HG02678 (cell line): ENCODE measurements around the gene MAGI1.

Experiments
- ATAC-seq: cut with Tn5 transposase; IDR thresholded peaks from one replicate; pipeline ENCODE4 v1.9.1; 2021; ENCODE audit warnings: mild to moderate bottlenecking, moderate library complexity; ENCODE audit not compliant: unreplicated experiment

Gene MAGI1

DNA sequence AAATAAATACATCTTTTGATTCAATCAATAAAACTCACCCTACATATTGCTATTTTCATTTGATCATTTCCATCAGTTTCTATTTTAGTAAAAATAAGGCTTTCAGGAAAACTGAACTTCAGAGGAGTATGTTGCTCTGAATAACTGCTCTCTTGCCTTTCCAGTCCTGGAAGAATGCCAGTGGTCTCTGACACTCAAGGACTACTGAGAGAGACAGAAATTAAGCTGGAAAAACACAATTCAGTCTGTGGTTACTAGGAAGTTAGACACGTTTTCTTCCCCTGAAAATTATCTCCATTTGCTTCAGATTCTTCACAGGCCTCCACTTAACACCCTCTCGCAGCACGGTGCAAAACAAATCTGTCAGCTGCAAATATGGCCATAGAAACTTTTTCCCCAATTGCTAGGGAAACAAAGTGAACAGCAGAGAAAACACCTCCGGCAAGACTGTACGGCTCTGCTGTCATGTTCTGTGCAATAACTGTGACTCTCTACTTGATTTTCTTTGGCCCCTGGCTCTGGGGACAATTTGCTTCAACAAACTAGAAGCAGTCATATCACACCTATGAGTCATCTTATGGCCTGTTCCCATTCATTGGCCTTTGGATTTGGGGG lies 353.0 kb downstream of the MAGI1 start:
- ATAC-seq: no peak

DNA sequence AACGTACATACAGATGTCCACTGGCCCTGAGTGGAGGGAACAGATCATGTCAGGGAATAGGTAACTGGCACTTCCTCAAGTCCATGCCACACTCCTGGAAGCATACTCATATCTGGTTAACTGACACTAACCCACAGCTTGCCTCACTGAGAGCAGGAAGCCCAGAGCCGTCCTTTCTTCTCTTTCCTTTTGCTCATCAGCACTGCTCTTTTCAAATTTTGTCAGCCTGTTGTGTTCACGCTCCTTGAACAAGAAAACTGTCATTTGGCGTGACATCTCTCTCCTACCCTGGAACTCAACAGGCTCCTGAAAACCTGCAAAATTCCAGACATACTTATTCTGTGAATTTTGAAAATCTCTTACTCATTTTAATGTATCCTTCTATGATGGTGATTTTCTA lies 360.2 kb downstream of the MAGI1 start:
- no peak for ATAC-seq

DNA sequence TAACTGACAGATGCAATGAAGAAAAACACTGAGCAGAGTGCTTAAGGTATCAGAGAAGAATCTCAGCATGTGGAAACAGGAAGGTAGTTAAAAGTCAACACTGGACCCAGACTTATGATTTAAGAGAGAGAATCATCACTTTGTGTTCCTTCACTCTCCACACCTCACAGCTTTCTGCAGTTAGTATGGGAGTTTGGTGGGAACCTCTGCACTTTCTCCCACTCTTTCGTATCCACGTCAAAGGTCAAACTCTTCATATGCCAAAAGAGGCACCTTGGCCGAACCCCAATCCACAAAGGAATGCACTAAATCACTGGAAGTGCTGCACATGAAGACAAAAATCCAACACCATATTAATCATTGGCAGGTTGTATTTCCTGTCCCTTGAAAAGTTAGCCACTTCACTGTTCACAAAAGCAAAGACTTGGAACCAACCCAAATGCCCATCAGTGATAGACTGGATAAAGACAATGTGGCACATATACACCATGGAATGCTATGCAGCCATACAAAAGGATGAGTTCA lies 361.2 kb downstream of the MAGI1 start:
- ATAC-seq: no peak

DNA sequence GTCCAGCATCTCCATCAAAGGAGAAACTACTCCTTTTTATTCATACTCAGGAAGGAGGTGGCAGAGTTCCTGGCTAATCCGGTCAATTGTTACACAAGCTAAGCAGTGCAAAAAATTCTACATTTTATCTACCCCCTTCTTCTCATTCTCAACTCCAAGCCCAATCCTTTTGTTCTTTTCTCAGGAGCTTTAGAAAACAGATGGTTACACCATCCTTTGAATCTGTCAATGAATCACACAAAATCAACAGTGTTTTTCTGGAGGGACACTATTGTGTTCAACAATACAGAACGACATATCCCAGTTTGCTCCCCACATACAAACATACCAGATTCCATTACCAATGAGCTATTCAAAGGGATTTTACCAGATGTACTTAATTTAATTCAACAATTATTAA lies 362.1 kb downstream of the MAGI1 start:
- ATAC-seq: no peak

DNA sequence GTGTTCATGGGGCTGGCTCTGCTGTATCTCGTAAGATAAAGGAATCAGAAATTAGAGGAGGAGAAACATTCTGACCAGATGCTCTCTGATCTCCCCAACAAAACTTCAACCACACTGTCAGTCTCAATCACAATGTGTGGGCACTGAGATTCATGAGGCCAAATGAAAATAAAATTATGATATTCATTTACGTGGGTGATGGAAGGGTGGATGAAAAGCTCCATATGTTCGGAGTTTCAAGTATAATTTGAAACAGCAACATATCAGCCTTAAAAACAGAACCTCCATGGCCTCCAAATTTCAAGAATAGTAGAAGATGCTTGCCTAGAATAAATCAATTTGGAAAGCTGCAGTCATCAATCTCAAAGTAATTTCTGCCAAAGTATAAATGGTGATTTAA lies 363.7 kb downstream of the MAGI1 start:
- ATAC-seq: no peak

DNA sequence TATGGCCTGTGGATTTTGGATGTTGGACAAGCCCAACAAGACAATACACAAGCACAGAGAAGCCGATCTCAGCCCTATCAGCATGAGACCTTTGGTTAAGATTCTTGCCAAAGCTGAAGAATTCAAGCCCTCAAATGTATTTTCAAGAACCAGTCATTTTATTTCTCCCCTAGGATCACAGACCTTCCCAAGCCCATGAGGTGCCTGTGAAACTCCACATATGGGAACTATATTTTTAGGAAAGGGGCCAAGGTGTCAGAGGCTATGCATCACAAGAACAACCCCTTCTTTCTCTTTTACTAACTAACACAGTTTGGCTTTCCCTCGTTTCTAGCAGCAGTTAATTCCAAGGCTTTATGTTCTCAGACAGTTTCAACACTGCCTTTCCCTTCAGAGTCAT lies 364.5 kb downstream of the MAGI1 start:
- ATAC-seq: no peak

DNA sequence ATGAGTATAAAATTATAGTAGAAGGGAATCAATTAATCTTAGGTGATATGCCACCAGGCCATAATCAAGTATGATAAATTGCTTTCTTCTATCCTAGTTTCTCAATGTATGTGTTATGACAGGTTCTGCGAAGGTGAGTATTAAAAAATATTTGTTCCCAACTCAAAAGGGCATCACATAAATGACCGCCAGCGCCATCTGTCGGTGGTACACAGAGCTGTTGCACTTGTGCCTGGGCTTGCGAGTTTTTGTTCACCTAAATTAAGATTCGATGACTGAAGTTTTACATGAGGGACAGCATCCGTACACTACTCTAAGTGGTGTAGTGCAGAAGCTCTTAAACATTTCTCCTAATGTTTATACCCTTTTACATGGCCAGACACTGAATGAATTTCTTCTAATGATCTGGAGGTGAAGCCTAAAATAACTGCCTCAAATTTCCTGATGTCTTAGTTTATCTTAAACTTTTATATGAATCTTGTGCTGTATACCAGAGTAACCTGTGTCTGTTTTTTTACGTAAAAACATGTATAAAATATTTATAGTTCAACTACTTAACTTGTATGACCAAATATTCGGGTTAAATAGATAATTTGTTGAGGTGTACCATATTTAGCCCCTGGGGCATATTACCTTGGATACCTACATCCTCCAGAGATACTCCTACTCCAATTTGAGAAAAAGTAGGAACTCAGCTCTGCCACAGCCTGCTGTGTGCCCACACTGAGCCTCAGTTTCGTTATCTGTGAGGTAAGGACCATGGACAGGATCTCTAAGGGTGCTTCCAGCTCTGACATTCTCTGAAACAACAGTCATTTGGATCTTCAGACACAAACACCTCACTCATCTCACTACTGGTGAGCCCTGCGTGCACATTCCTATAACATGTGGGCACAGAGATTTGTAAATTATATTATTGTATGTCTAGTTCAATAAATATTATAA lies 365.6 kb downstream of the MAGI1 start:
- peak; percentile 42 for ATAC-seq

DNA sequence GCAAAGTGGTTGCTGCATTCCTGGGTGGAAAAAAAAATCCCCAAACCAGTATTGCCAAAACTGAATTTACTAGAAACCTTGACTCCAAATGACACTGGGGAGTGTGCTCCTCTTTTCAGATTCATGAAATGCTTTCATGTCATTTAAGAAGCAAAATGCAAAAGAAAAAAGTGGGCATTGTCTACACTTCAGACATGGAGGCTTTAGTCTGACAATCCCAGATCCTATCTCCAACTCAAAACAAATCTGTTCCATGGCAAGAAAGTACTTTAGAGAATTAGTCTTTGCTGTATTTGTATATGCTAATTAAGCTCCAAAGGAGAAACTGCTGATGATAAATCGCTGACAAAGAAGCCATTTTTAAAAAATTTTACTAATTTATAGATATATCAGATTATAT lies 366.7 kb downstream of the MAGI1 start:
- ATAC-seq: no peak

DNA sequence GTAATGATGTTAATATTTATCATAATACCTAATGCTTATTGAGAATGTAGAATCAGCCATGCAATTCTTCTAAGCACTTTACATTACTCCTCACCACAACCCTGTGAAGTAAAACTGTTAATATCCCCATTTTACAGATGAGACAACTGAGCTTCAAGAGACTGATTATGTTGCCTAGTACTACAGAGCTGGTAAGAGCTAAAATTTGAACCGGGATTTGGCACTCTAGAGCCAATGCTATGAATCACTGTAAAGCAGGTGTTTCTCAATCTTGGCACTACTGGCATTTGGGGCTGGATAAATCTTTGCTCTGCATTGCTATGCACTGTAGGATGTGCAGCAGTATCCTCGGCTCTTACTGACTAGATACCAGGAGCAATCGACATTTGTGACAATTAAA lies 367.7 kb downstream of the MAGI1 start:
- ATAC-seq: no peak

DNA sequence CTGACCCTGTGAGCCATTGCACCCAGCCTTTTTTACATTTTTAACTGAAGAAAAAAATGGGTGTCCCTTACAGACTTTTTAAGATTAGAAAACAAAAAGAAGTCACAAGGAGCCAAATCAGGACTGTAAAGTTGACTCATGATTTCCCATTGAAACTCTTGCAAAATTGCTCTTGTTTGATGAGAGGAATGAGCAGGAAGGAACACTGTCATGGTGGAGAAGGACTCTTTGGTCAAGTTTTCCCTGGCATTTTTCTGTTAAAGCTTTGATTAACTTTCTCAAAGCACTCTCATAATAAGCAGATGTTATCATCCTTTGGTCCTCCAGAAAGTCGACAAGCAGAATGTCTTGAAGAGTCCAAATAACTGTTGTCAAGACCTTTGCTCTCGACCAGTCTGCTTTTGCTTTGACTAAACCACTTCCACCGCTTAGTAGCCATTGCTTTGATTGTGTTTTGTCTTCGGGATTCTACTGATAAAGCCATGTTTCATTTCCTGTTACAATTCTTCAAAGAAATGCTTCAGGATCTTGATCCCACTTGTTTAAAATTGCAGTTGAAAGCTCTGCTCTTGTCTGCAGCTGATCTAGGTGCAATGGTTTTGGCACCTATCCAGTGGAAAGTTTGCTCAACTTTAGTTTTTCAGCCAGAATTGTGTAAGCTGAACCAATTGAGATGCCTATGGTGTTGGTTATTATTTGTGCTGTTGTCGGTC lies 369.4 kb downstream of the MAGI1 start:
- ATAC-seq: no peak

DNA sequence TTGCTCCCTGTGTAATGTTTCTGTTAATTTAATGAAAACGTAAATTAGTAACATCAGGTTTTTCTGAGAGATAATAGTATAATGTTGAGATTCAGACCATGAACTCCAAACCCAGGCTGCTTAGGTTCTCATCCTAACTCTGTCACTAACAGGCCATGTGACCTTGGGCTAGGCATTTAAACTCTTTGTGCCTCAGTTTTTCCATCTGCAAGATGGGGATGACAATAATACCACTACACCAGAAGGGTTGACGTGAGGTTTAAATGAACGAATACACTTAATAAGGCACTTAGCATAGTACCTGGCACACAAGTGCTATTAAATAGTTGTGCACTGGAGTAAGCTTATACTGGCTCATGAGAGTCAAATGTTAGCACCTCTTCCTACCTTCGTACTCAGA lies 370.8 kb downstream of the MAGI1 start:
- no peak for ATAC-seq

DNA sequence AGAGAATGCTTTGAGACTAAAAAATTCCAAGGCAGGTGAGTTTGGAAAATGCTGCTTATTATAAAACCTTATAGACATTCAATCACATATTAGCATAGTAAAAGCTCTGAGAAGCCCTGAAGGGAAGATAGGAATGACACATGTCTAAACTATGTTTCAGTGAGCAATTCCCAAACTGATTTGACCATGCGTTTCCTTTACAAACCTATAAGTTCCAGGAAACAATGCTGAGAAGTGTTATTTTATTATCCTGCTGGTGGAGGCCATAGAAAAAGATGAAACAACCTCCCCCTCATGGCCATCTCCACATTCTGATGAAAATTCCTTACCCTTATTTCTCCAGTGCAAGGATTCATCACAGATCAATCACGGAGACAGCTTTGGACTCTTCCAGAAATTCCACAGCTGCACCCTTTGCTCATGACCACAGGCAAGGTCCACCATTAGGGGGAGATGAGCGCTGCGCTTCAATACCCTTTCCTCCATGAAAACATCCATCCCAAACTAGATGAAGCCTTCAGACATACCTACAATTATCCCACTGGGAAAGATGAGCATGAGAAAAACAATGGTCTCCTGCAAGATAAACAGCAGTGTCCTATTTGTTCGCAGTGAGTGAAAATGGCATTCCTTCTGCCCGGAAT lies 372.1 kb downstream of the MAGI1 start:
- no peak for ATAC-seq

DNA sequence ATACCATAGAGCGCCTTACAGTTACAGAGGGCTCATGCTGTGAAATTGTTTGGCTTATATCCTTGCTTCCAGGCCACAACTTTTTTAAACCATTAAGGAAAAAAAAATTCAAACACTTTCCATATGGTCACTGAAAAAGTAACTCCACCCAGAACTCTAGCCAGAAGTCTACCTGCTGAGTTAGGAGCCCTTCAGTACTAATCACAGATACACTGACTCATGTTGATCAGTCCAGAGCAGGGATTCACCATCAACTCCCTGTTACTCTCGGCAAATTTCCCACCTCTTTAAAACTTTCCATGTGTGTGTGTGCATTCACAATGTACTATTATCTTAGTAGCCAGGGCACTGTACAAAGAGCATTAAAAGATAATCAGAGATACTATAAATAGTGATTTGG lies 372.8 kb downstream of the MAGI1 start:
- no peak for ATAC-seq

DNA sequence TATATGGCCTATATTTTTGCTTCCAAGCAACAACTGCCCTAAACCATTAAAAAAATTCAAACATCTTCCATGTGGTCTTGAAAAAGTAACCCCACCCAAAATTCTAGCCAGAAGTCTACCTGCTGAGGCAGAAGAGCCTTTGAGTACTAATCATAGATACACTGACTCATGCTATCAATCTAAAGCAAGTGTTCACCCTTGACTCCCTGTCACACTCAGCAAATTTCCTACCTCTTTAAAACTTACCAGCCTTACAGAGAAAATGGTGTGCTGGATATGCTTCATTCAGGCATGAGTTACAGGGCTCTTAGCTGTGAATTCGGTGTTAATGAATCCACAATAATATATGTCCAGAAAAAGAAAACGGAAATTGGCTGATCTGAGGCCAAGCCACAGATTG lies 373.8 kb downstream of the MAGI1 start:
- ATAC-seq: no peak

DNA sequence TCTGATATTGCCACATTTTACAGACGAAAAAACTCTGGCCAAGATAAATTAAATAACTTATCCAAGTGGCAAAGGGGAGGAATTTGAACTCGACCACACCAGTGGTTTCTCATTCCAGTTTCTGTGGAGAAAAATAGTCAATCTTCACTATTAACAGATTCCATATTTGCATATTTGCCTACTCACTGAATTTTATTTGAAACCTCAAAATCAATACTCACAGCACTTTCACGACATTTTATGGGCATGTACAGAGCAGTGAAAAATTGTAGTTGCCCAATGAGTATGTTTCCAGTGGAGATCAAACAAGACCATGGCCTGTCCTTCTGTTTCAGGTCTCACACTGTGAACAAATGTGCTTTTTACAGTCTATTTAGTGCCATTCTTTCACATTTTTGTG lies 374.3 kb downstream of the MAGI1 start:
- ATAC-seq: no peak

DNA sequence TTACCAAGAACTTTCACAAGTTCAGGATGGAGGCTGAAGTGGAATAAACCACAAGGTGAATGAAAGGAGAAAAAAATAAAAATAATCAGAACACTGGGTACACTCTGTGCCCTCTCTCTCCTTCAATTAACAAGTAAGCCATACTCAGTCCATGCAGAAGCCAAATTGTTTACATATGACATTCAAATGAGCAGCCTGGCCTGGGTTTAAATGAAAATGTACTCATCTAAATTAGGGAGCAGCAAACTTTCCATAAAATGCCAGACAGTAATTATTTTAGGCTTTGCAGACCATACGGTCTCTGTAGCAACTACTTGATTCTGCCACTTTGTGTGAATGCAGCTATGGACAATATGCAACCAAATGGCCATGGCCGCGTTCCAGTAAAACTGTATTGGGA lies 376.6 kb downstream of the MAGI1 start:
- no peak for ATAC-seq

DNA sequence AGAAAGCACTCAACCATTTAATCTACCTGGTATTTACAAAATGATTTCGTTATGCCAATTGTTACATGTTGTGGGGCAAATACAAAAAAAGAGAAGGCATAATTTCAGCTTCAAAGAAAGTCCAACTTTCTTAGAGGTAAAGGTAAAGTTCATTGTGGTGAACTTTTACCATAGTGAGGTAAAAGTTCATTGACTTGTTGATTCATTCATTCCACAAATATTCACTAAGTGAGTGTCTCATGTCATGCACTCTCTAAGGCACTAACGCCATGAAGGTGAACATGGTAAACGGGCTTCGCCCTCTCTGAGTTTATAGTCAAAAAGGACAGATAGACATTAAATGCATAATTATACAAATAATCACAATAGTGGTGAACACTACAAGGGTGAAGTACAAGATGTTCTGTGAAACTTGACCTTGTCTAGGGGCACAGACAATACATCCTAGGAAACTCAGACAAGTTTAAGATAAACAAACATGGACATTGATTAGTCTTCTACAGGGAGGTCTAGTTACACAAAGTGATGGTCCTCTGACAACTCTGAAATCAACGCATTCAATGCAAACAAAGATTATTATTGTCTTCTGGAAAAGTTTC lies 378.6 kb downstream of the MAGI1 start:
- no peak for ATAC-seq

DNA sequence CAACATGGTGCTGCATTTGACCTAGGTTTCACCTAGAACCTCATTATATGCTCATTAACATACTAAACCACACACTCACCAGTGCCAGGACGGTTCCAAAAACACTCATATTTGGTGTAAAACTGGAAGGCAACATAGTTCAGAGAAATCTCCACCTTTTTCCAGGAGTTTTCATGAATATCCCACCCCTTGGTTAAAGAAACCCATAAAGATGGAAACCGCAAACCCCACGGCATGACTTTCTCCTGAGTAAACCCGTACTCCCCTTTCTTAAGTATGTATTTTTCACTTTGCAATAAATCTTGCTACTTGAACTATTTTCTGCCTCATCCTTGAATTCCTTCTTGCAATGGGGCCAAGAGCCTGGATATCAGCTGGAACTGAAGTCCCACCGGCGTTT lies 379.3 kb downstream of the MAGI1 start:
- ATAC-seq: no peak

DNA sequence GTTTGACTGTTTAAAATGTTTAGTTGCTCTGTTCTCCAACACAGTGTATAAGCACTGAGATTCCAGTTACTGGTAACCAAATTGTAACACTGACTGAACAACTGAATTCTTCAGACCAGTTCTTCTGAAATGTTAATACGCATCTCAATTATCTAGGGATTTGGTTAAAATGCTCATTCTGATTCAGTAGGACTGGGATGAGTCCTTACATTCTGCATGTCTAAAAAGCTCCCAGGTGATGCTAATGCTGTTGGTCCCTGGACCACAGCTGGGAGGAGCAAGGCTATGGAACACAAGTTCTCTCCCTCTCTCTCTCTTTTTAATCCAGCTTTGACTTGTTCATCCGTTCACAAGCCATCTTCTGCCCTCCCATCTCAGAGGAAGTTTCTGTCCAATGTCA lies 380.3 kb downstream of the MAGI1 start:
- ATAC-seq: no peak

DNA sequence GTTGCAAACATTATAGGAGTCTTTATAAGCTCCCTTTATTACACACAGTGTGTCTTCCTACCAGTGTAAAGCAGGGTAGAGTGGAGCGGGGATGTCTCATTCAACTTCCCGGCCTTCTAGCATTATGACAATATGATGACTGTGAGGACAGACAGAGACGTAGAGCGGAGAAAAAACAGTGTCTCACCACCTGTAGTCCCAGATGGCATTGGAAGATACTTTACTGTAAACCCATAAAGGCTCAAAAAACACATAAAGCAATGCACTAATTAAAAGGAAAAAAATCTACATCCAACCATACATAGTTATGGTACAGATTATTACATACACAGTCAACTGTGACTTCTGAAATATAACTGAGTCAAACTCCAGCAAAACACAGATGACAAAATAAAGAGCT lies 383.7 kb downstream of the MAGI1 start:
- ATAC-seq: no peak

DNA sequence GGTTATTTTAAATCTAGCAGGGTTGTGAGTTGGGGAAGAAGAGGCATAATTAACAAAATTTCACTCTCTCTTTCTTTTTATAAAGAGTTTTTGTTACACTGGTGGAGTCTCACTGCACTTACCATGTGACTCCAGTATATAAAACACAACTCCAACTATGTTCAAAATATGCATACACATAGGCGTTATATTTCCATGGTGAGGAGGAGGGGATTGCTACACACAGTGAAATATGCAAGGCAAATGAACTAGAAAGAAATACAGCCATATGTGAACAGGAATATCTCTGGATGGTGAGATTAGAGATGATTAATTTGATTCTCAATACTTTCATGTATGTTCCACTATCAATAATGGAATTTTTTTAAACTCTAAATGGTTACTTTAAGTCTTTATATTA lies 385.0 kb downstream of the MAGI1 start:
- no peak for ATAC-seq
